Lower leg skin (tissue), 4 donors: Measurements from ENCODE around the gene SH3RF3. TPM values are rescaled to one million over a fixed set of nuclear protein-coding genes. Genes with fewer than 3 reads are reported as not detected.

Source experiments
- DNase-seq, 2 donors: peaks; one replicate each; pipeline ENCODE4 v3.0.0-alpha.2; 2019; ENCODE audit warnings: low spot score in 2 of 2
- H3K4me3 ChIP-seq: fragments of 200-600 bp; sonication (generic); 2 replicates; pipeline ENCODE4 v1.5.1; 2017; ENCODE audit warnings: mild to moderate bottlenecking, low read depth; ENCODE audit not compliant: poor library complexity, severe bottlenecking
- CTCF ChIP-seq, 3 donors: fragments of 450-650 bp; IDR thresholded peaks; one replicate each; pipeline ENCODE4 v1.5.1; 2016; ENCODE audit warnings: antibody characterized with exemption in 3 of 3, mild to moderate bottlenecking in 3 of 3, moderate library complexity in 2 of 3
- POLR2A ChIP-seq, 2 donors: fragments of 450-650 bp; IDR thresholded peaks; one replicate each; pipeline ENCODE4 v1.6.1; 2016 to 2017; ENCODE audit warnings: antibody characterized with exemption in 2 of 2, mild to moderate bottlenecking in 1 of 2, moderate library complexity in 1 of 2
- WGBS, 2 donors: methylation state at CpG; one replicate each; pipeline ENCODE4 v1.1.5; 2018; 5-methylcytosine and 5-hydroxymethylcytosine counted together
- intact Hi-C: fragments of 100-400 bp; cut with DNase I; formaldehyde crosslinking; loops from one replicate; pipeline ENCODE4 v1.15.0; 2023; ENCODE audit warnings: low total_unique reads
- total RNA-seq, 4 donors: library from RNA; depleted of rRNA; stranded (reverse); fragments of >200 nt; gene quantifications; one replicate each; pipeline ENCODE4 v1.1.0, GENCODE V29; 2016

Gene SH3RF3
- total RNA-seq, 4 donors from 2014 or later = 1.9 to 7.4 (median 3.2) TPM

DNA sequence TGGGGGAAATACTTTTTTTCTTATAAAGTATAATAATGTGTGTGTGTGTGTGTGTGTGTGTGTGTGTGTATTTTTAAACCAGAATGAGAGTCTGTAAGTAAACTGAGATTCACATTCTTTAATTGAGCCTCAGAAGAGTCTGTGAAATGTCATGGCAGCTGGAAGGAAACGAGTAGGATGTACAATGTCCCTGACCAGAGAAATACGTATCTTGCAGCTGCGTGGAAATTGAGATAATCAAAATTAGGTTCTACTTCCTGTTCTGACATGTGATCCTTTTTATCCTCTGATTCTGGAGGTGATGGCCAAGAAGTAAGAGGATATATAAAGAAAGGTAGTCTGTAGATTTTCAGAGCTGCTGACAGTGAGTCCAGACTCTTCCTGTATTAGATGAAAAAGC lies 50.0 kb downstream of the SH3RF3 start:
- 79 to 89% methylated on average over 3 of the region's 3 CpGs for WGBS, 2 donors
- no peak overlapping the region for H3K4me3 ChIP-seq
- DNase-seq = no peak
- intact Hi-C loops = loop anchor here (5.0 kb wide), 1 partner anchor 1838 kb away; no protein-coding TSS in a partner anchor
- no peak for TF ChIP-seq CTCF (IDR thresholded peaks at IDR 0.05)
- no peak for TF ChIP-seq POLR2A (IDR thresholded peaks at IDR 0.05)

GRCh38 chr2:109180786-109181185 lies 51.8 kb downstream of the SH3RF3 start:
- WGBS, 2 donors = 91% methylated on average over 3 of the region's 3 CpGs
- intact Hi-C loops = no loop called here
- TF ChIP-seq CTCF (IDR thresholded peaks at IDR 0.05) = no peak
- no peak for TF ChIP-seq POLR2A (IDR thresholded peaks at IDR 0.05)
- DNase-seq = peak in 1 of 2 donors; percentile 43
- no peak overlapping the region for H3K4me3 ChIP-seq

DNA sequence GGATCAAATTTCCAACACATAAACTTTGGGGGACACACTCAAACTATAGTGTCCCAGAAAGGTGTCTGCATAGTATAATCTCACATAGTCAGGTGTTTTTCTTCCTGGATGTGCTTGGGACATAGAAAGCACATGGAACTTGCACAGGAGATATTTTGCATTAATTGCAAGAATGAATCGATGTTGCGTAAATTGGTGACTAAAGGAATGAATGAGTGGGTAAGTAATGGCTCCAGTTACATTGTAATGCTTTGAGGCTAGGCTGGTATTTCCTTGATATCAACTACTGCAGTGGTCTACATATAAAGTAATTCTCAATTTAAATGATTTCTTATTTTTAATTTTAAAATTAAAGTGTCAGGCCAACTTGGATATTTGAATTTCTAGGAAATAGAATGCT lies 53.4 kb downstream of the SH3RF3 start:
- H3K4me3 ChIP-seq = no peak overlapping the region
- intact Hi-C loops = no loop called here
- no peak for DNase-seq
- WGBS, 2 donors = 72 to 98% methylated on average over 2 of the region's 2 CpGs
- TF ChIP-seq POLR2A (IDR thresholded peaks at IDR 0.05) = no peak
- no peak for TF ChIP-seq CTCF (IDR thresholded peaks at IDR 0.05)

DNA sequence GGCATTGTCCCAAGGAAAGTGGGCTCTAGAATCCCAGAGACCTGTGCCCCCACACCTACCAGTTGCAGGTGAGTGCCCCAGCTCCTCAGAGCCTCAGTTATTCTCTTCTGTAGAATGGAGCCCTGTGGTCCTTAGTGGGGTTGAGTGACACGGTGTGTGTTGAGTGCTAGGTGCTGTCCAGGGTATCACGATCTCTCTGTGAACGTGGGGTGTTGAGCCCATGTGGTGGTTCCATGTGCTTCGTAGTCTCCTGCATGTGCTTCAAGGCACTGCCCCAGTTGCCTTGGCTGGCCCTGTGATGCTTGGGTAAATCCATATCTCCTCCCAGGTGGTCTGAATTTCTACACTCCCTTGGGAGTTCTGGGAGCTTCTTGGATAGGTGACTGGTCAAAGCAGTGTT lies 54.9 kb downstream of the SH3RF3 start:
- WGBS, 2 donors = 90 to 97% methylated on average over 4 of the region's 4 CpGs
- TF ChIP-seq CTCF (IDR thresholded peaks at IDR 0.05) (no peak), POLR2A (IDR thresholded peaks at IDR 0.05) (no peak)
- peak in 1 of 2 donors; percentile 48 for DNase-seq
- no peak overlapping the region for H3K4me3 ChIP-seq
- intact Hi-C loops = no loop called here

GRCh38 chr2:109184368-109184767 lies 55.4 kb downstream of the SH3RF3 start:
- 94 to 100% methylated on average over 3 of the region's 3 CpGs for WGBS, 2 donors
- no peak overlapping the region for H3K4me3 ChIP-seq
- DNase-seq = peak in 1 of 2 donors; percentile 67
- intact Hi-C loops = no loop called here
- no peak for TF ChIP-seq CTCF (IDR thresholded peaks at IDR 0.05)
- no peak for TF ChIP-seq POLR2A (IDR thresholded peaks at IDR 0.05)

DNA sequence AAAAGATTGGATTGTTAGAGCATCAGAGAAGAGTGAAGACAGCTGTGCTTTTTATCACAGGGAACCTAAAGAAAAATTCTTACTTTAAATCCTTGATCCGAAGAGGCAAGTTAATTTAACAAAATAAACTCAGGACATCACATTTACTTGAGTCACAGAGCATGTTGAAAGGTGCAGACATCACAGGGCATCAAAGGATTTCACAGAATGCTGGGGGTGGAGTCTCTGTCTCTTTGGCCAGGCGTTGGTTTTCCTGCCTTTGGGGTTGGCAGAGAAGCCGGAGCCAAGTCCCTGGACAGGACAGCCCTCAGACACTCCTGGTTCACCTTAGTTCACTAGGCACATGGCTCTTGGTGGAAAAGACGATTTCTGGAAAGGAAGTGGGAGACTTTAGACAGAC lies 56.3 kb downstream of the SH3RF3 start:
- TF ChIP-seq POLR2A (IDR thresholded peaks at IDR 0.05) (no peak), CTCF (IDR thresholded peaks at IDR 0.05) (no peak)
- 23 to 28% methylated on average over 4 of the region's 4 CpGs for WGBS, 2 donors
- peak in 1 of 2 donors; percentile 86 for DNase-seq
- intact Hi-C loops = no loop called here
- no peak overlapping the region for H3K4me3 ChIP-seq
